ENCODE data around the gene ZNF865. TPM values are rescaled to one million over a fixed set of nuclear protein-coding genes. Genes with fewer than 3 reads are reported as not detected.

The ZNF865 gene
- total and polyA plus RNA-seq, 2 of the 8 experiments (the other 6 are each of a cell fraction or from before 2014, with no cell fraction given) = 3.5 to 13.6 TPM

DNA sequence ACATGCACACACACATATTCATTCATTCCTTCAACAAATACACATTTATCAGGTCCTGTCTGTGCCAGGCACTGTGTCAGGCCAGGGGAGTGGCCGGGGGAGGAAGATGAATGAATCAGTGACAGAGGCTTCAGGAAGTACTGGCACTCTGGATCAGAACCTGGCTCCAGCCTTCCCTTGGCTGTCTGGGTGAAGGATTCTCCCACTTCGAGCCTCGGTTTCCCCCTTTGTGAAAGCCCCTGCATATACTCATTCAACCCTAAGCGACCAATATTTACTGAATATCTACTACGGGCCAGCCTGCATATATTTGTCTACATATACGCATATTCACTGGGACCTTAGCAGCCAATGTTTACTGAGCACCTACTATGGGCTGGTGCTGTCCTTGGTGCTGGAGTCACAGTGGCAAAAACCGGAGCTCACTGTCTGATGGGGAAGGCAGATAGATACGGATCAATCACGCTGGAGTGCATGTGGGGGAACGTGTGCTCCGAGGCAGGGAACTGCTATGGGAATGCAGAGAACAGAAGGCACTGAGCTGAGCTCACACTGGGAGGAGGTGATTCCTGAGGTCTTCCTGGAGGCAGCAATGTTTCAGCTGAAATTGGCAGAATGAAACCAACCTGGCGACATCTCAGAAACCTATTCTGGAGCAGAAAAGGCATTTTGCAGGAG lies 24.2 kb upstream of the ZNF865 start (continued):
- TF ChIP-seq BACH1 (IDR thresholded peaks at IDR 0.05; ENCODE audit: low read length) (no peak), CREB1 (IDR thresholded peaks at IDR 0.05) (no peak), KDM1A (IDR thresholded peaks at IDR 0.05; ENCODE audit: borderline replicate concordance, low read length) (peak; percentile 86; the same call in 1 of the 2 replicates), RNF2 (IDR thresholded peaks at IDR 0.05; ENCODE audit: borderline replicate concordance, low read depth, low read length, missing control alignments, poor library complexity, severe bottlenecking) (no peak), POLR2A (IDR thresholded peaks at IDR 0.05; ENCODE audit: control extremely low read depth in 1 of 2, low read depth in 2 of 2, low read length in 2 of 2) (no peak), SP1 (IDR thresholded peaks at IDR 0.05; ENCODE audit: low read depth, low read length) (0 out of 2 replicates have a peak, but pooled peaks have one; percentile 22), CBX8 (IDR thresholded peaks at IDR 0.05; ENCODE audit: borderline replicate concordance, low read depth, low read length) (no peak), JUN (IDR thresholded peaks at IDR 0.05; ENCODE audit: low read depth, low read length) (no peak), ATF3 (IDR thresholded peaks at IDR 0.05; ENCODE audit: insufficient read depth, low read depth, low read length) (no peak), BRCA1 (IDR thresholded peaks at IDR 0.05; ENCODE audit: low read depth, low read length) (no peak), SIX5 (IDR thresholded peaks at IDR 0.05; ENCODE audit: low read depth, low read length) (no peak), KDM5A (IDR thresholded peaks at IDR 0.05; ENCODE audit: low read length) (0 out of 2 replicates have a peak, but pooled peaks have one; percentile 0), TAF1 (IDR thresholded peaks at IDR 0.05; ENCODE audit: low read depth, low read length) (0 out of 2 replicates have a peak, but pooled peaks have one; percentile 3), SIN3A (conservative IDR thresholded peaks at IDR 0.05 in 1 of 2, IDR thresholded peaks at IDR 0.05 in 1 of 2; ENCODE audit: low read depth in 1 of 2, low read length in 2 of 2) (peak; percentile 60 to 94; a peak in 3 of 4 replicates), USF2 (IDR thresholded peaks at IDR 0.05; ENCODE audit: low read length) (no peak)

Measured in H1 (cell line).